Bronchial epithelial cell (primary cell): ENCODE measurements around the gene CRELD2. TPM values are rescaled to one million over a fixed set of nuclear protein-coding genes. Genes with fewer than 3 reads are reported as not detected.

ENCODE experiments used
- DNase-seq: peaks from one replicate; pipeline ENCODE4 v3.0.0-alpha.2; 2010; ENCODE audit warnings: low read depth
- FAIRE-seq: peaks from 2 replicates; lab custom pipeline; 2011; peaks lifted over from hg19 to GRCh38; lab: Jason Lieb, UNC
- H3K27me3 ChIP-seq: 2 replicates; pipeline ENCODE4 v1.5.1; 2011; ENCODE audit warnings: low read length; ENCODE audit not compliant: control insufficient read depth, insufficient read depth
- H3K36me3 ChIP-seq: 2 replicates; pipeline ENCODE4 v1.5.1; 2011; ENCODE audit warnings: low read length; ENCODE audit not compliant: control insufficient read depth, insufficient read depth
- H3K4me3 ChIP-seq: 2 replicates; pipeline ENCODE4 v1.5.1; 2011; ENCODE audit warnings: mild to moderate bottlenecking, low read depth, low read length, control low read depth
- CTCF ChIP-seq: IDR thresholded peaks from 2 replicates; pipeline ENCODE4 v1.5.1; 2011; ENCODE audit warnings: mild to moderate bottlenecking, moderate library complexity, low read length, control low read depth, inconsistent platforms; ENCODE audit not compliant: insufficient read depth, severe bottlenecking
- total RNA-seq: library from RNA; depleted of rRNA; stranded (reverse); fragments of >200 nt; gene quantifications from 2 replicates; pipeline ENCODE4 v1.2.1, GENCODE V29; 2014

Gene CRELD2
- total RNA-seq, 1 donor from 2014 or later: 57.4 TPM

GRCh38 chr22:49953680-49954344, 35.4 kb downstream of the CRELD2 start:
- Histone ChIP-seq H3K36me3 (no peaks in the 10 kb centered on the region), H3K27me3 (no peaks in the 10 kb centered on the region), H3K4me3 (no peak overlapping the region)
- TF ChIP-seq CTCF: no peak
- FAIRE-seq (no peak), DNase-seq (no peak)

GRCh38 chr22:49954354-49954753, 35.9 kb downstream of the CRELD2 start:
- no peak for FAIRE-seq
- no peak for TF ChIP-seq CTCF
- Histone ChIP-seq H3K36me3 (no peaks in the 10 kb centered on the region), H3K4me3 (no peak overlapping the region), H3K27me3 (no peaks in the 10 kb centered on the region)
- DNase-seq: no peak

DNA sequence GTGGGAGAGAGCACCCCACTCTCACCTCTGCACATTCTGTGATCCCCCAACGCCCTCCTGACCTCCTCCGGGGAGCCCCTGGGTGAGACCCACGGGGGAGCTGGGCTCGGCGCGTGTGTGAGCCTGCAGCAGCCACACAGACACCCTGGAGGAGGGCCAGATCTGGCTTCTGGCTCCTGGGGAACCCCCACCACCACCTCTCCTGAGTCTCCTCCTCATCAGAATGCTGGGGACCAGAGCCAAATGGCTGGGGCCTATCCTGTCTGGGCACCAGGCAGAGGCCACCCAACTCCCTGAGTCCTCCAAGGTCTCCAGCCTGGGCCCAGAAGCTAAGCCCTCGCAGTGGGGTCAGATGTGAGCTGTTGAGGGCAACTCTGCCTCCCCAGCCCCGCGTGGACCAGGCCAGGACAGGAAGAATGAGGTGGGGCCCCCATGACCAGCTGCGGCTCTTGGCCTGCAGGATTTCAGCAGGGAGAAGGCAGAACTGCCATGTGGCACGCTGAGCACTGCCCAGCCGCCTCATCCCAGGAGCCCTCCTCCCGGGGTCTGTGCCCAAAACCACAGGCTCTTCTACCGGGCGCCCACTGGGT, 36.7 kb downstream of the CRELD2 start:
- Histone ChIP-seq H3K36me3 (no peaks in the 10 kb centered on the region), H3K27me3 (no peaks in the 10 kb centered on the region), H3K4me3 (no peak overlapping the region)
- no peak for TF ChIP-seq CTCF
- DNase-seq: no peak
- FAIRE-seq: no peak

DNA sequence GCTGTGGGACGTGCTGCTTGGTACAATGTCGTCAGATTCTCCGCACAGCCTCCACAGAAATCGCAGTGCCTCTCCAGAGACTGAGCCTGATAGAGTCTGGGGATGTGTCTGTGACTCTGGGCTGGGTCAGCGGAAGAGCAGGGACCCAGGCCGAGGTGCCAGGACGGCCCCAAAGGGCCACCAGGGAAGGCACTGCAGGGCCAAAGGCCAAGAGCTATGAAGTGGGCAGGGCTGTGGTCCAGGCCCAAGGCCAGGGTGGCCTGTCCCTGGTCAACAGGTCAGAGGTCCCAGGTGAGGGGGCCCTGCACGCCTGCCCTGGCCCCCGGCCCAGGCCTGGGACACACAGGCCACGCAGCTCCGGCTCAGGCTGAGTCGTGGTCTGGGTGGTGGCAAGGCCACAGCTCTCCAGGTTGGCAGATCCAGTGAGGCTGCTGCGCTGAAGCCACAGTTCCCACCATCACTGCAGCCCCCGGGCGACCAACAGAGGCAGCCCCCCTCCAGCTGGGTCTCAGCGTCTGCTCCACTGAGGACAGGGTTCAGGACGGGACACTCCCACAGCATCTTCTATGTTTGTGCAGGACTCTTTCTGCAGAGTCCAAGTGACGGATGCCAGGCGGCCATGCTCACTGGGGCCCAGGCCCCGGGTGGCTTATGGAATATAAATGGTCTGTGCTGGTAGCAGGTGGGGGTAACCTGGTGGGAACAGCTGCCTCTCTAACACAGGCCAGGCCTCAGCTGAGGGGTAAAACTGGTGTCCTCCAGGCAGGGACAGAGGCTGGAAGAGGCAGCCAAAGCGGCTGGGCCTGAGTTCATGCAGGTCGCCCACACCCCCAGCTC, 37.4 kb downstream of the CRELD2 start:
- Histone ChIP-seq H3K27me3 (no peaks in the 10 kb centered on the region), H3K4me3 (no peak overlapping the region), H3K36me3 (no peaks in the 10 kb centered on the region)
- TF ChIP-seq CTCF: no peak
- DNase-seq (no peak), FAIRE-seq (no peak)

- H3K36me3 ChIP-seq: peaks cover under 1% of the 10 kb centered on the region
- no peak for DNase-seq
- H3K27me3 ChIP-seq: no peaks in the 10 kb centered on the region
- FAIRE-seq: no peak
- H3K4me3 ChIP-seq: no peak overlapping the region
- TF ChIP-seq CTCF: no peak
Measured at GRCh38 chr22:49956418-49956770, 38.0 kb downstream of the CRELD2 start.
